Epithelial cell of proximal tubule (primary cell): ENCODE data around the gene PHF20. TPM values are rescaled to one million over a fixed set of nuclear protein-coding genes. Genes with fewer than 3 reads are reported as not detected.
A peak's percentile ranks its signal among the peaks of the same experiment; 100 is the strongest.
"Not testable (repeated sequence)": the region's sequence is repeated elsewhere in the genome, so short reads cannot be mapped to it uniquely, and the experiment has no call there.

Experiments used
- DNase-seq: peaks from one replicate; pipeline ENCODE4 v3.0.0-alpha.2; 2011; ENCODE audit warnings: low read depth
- H3K4me3 ChIP-seq: 2 replicates; pipeline ENCODE4 v1.5.1; 2011; ENCODE audit warnings: low read depth, mild to moderate bottlenecking, low read length
- CTCF ChIP-seq: conservative IDR thresholded peaks from 2 replicates; pipeline ENCODE4 v1.5.1; 2012; ENCODE audit warnings: low read depth, mild to moderate bottlenecking, low read length
- total RNA-seq: library from RNA; depleted of rRNA; stranded (reverse); fragments of >200 nt; gene quantifications from 2 replicates; pipeline ENCODE4 v1.2.3, GENCODE V29; 2015

Gene PHF20
- total RNA-seq, 1 donor from 2014 or later: 19.0 TPM

GRCh38 chr20:35741892-35742740 lies 29.7 kb upstream of the PHF20 start, which contains the start of gene RBM39:
TSS of gene RBM39 (minus strand) at chr20:35742260. CDS start at chr20:35740874, 1,386 bp downstream.
- H3K4me3 ChIP-seq: peak within 1 kb of the TSS; percentile 98
- DNase-seq: peak; percentile 99
- TF ChIP-seq CTCF: peak; percentile 47

GRCh38 chr20:35742741-35743523 lies 28.9 kb upstream of the PHF20 start:
- no peak for DNase-seq
- TF ChIP-seq CTCF: no peak
- peak overlapping the region; percentile 88 for H3K4me3 ChIP-seq

- TF ChIP-seq CTCF: no peak
- no peak for DNase-seq
These were observed 27.9 kb upstream of the PHF20 start for GRCh38 chr20:35743693-35744491.

GRCh38 chr20:35744492-35744841 lies 27.3 kb upstream of the PHF20 start:
- not testable (repeated sequence) for DNase-seq, H3K4me3 ChIP-seq

More at GRCh38 chr20:35743693-35744491, 27.9 kb upstream of the PHF20 start:
- H3K4me3 ChIP-seq: no peak overlapping the region

- TF ChIP-seq CTCF: no peak
- DNase-seq: no peak
- no peak overlapping the region for H3K4me3 ChIP-seq
These were observed 21.2 kb upstream of the PHF20 start for GRCh38 chr20:35750611-35751010.

GRCh38 chr20:35756404-35756803 lies 15.4 kb upstream of the PHF20 start:
- TF ChIP-seq CTCF: no peak
- DNase-seq: no peak
- H3K4me3 ChIP-seq: no peak overlapping the region

- H3K4me3 ChIP-seq: no peak overlapping the region
- TF ChIP-seq CTCF: no peak
- no peak for DNase-seq
These were observed 14.6 kb upstream of the PHF20 start for GRCh38 chr20:35757098-35757705.

GRCh38 chr20:35761548-35761947 lies 10.3 kb upstream of the PHF20 start:
- not testable (repeated sequence) for H3K4me3 ChIP-seq, DNase-seq
